ENCODE measurements around the gene SMCO1. TPM values are rescaled to one million over a fixed set of nuclear protein-coding genes. Genes with fewer than 3 reads are reported as not detected.

SMCO1 gene
- total and polyA plus RNA-seq, 2 of the 4 experiments (the other 2 are of a cell fraction), result not detected

DNA sequence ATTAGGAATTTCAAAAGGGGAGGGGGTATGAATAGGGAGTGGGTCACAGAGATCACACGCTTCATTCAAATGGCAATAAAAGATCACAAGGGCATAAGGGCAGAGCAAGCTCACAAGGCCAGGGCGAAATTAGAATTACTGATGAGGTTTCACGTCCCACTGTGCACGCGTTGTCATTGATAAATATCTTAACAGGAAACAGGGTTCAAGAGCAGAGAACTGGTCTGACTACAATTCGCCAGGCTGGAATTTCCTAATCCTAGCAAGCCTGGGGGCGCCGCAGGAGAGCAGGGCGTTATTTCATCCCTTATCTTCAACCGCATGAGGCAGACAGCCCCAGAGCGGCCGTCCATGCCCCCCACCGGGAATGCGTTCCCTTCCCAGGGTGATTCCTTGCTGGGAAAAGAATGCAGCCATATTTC, 18.1 kb upstream of the SMCO1 start:
- H2AK5ac ChIP-seq (ENCODE audit: low read depth, low read length), result no peak overlapping the region
- no peak overlapping the region for H2BK15ac ChIP-seq (ENCODE audit: low read depth, low read length)
- no TSS peak for BruUV-seq (replicated peaks)
- H3K79me1 ChIP-seq (ENCODE audit: low read depth in 1 of 2, low read length in 2 of 2), result no peaks in the 10 kb centered on the region
- H3K27ac ChIP-seq (ENCODE audit: insufficient read depth, low read length), result no peak overlapping the region
- no peak overlapping the region for H2AK9ac ChIP-seq (replicated peaks; ENCODE audit: low read depth, low read length, poor library complexity)
- no peak overlapping the region for H2BK5ac ChIP-seq (ENCODE audit: low read depth, low read length, poor library complexity, severe bottlenecking)
- H3K4me1 ChIP-seq (ENCODE audit: control insufficient read depth, insufficient read depth, low read length), result 0 out of 2 replicates have a peak, but pooled peaks cover 2% of the 10 kb centered on the region
- no peaks in the 10 kb centered on the region for H3K36me3 ChIP-seq (ENCODE audit: control insufficient read depth, insufficient read depth, low read length)
- no peak overlapping the region; the same call in 1 of the 2 replicates for H3K4me2 ChIP-seq (ENCODE audit: low read depth, low read length)
- no peak overlapping the region for H4K5ac ChIP-seq (ENCODE audit: low read depth, low read length)
- TF ChIP-seq FOS (IDR thresholded peaks at IDR 0.05; ENCODE audit: low read depth, low read length), result no peak
- no peak for TF ChIP-seq CHD1 (IDR thresholded peaks at IDR 0.05; ENCODE audit: low read depth, low read length)
- TF ChIP-seq, protein P1, sequence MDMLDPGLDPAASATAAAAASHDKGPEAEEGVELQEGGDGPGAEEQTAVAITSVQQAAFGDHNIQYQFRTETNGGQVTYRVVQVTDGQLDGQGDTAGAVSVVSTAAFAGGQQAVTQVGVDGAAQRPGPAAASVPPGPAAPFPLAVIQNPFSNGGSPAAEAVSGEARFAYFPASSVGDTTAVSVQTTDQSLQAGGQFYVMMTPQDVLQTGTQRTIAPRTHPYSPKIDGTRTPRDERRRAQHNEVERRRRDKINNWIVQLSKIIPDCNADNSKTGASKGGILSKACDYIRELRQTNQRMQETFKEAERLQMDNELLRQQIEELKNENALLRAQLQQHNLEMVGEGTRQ (IDR thresholded peaks at IDR 0.05; ENCODE audit: low read depth, low read length), result no peak
- TF ChIP-seq SMC3 (IDR thresholded peaks at IDR 0.05; ENCODE audit: low read depth, low read length), result no peak
- TF ChIP-seq, protein P2, sequence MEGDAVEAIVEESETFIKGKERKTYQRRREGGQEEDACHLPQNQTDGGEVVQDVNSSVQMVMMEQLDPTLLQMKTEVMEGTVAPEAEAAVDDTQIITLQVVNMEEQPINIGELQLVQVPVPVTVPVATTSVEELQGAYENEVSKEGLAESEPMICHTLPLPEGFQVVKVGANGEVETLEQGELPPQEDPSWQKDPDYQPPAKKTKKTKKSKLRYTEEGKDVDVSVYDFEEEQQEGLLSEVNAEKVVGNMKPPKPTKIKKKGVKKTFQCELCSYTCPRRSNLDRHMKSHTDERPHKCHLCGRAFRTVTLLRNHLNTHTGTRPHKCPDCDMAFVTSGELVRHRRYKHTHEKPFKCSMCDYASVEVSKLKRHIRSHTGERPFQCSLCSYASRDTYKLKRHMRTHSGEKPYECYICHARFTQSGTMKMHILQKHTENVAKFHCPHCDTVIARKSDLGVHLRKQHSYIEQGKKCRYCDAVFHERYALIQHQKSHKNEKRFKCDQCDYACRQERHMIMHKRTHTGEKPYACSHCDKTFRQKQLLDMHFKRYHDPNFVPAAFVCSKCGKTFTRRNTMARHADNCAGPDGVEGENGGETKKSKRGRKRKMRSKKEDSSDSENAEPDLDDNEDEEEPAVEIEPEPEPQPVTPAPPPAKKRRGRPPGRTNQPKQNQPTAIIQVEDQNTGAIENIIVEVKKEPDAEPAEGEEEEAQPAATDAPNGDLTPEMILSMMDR (conservative IDR thresholded peaks at IDR 0.05; ENCODE audit: low read depth, low read length), result no peak
- no peak for TF ChIP-seq BHLHE40 (IDR thresholded peaks at IDR 0.05; ENCODE audit: low read depth, low read length)
- TF ChIP-seq RCOR1 (IDR thresholded peaks at IDR 0.05; ENCODE audit: insufficient replicate concordance, low read length), result no peak
- no peak for TF ChIP-seq RAD21 (IDR thresholded peaks at IDR 0.05; ENCODE audit: low read length)
- no peak for TF ChIP-seq MAZ (IDR thresholded peaks at IDR 0.05; ENCODE audit: borderline replicate concordance, low read depth, low read length)
- no peak for TF ChIP-seq NFE2L2 (IDR thresholded peaks at IDR 0.05; ENCODE audit: low read depth, low read length)
- TF ChIP-seq POLR2A (IDR thresholded peaks at IDR 0.05; ENCODE audit: low read depth, low read length), result no peak
- no peak for TF ChIP-seq MAFK (IDR thresholded peaks at IDR 0.05; ENCODE audit: low read depth, low read length)
- no peak overlapping the region for H2BK120ac ChIP-seq (ENCODE audit: low read depth, low read length)
- H3K9me1 ChIP-seq (ENCODE audit: insufficient read depth, low read length), result peaks cover 6% of the 10 kb centered on the region; the same call in 1 of the 2 replicates
- H3K18ac ChIP-seq (ENCODE audit: low read depth, low read length), result no peak overlapping the region
- in situ Hi-C loops (cut with MboI; ENCODE audit: low sequenced_read_pairs), result no loop called here
- H3K4me3 ChIP-seq (ENCODE audit: insufficient read depth, low read depth, low read length), result no peak overlapping the region
- no peak for ATAC-seq (ENCODE audit: low read depth)
- 30% methylated on average over 2 of the region's 14 CpGs; no CpG with 5 or more reads in 1 of the 2 experiments for WGBS, 2 experiments (ENCODE audit: extremely low coverage in 2 of 2, insufficient read length in 1 of 2)
- intact Hi-C loops (cut with micrococcal nuclease), result no loop called here
- no peak overlapping the region for H3K9ac ChIP-seq (ENCODE audit: low read depth, low read length)
- no peaks in the 10 kb centered on the region; the same call in 1 of the 2 replicates for H3K27me3 ChIP-seq (ENCODE audit: control insufficient read depth, insufficient read depth, low read length)
- DNase-seq, result no peak
- H2BK20ac ChIP-seq (ENCODE audit: low read depth, low read length), result no peak overlapping the region
- dilution Hi-C loops (cut with HindIII; ENCODE audit: low sequenced_read_pairs, unreplicated experiment), result no loop called here
- H3K14ac ChIP-seq (replicated peaks; ENCODE audit: low read depth, low read length), result no peak overlapping the region
- H4K91ac ChIP-seq (ENCODE audit: insufficient read depth, low read depth, low read length), result no peak overlapping the region
- peaks cover 4% of the 10 kb centered on the region; the same call in 1 of the 2 replicates for H3K9me3 ChIP-seq (ENCODE audit: control insufficient read depth, insufficient read depth, low read length)
- no peak overlapping the region for H3K56ac ChIP-seq (ENCODE audit: extremely low read depth, insufficient read depth, low read length)
- ChIA-PET CTCF (no interaction called here), POLR2A (ENCODE audit: unreplicated experiment) (no interaction called here)
- H3K4ac ChIP-seq (ENCODE audit: low read depth, low read length), result no peak overlapping the region
- H3K23ac ChIP-seq (ENCODE audit: low read depth, low read length), result no peak overlapping the region
- peak overlapping the region; percentile 49 for H2AFZ ChIP-seq (replicated peaks; ENCODE audit: low read length, poor library complexity)
- H4K8ac ChIP-seq (ENCODE audit: low read depth in 2 of 2, low read length in 2 of 2), result no peak overlapping the region
- H4K20me1 ChIP-seq (ENCODE audit: insufficient read depth, low read length), result no peaks in the 10 kb centered on the region
